SIG-M5 treated with dmso at 0.1 percent for 504 hours (cell line): ENCODE data around the gene IL17B.

Source experiments
- DNase-seq: peaks from one replicate; lab custom pipeline; 2025; ENCODE audit not compliant: unreplicated experiment; lab: John Stamatoyannopoulos, UW

IL17B gene, protein sequence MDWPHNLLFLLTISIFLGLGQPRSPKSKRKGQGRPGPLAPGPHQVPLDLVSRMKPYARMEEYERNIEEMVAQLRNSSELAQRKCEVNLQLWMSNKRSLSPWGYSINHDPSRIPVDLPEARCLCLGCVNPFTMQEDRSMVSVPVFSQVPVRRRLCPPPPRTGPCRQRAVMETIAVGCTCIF

DNA sequence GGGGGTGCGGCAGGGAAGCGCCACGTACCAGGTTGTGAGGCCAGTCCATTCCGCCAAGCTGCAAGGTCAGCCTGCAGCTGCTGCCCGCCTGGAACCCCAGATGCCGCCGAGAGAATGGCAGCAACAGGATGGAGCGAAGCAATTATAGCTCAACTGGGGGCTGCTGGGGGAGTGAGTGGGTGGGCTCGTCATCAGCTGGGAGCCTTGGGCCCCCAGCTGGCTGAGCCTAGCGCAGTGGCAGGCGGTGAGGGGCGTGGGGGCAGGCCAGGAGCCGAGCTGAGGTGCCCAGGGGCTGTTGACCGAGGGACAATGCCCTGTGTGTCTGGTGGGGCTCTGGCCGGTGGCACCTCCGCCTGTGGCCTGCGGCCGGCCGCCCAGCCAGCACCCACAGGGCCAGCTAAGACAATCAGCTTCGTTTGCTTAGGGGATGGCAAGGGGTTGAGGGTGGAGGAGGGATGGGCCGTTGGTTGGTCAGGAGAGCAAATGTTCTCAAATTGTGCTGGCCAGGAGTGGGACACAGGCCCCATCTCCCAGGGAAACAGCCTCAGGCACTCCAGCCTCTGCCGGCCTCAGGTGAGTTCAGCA lies at the start of gene IL17B:
Gene IL17B (minus strand): TSS at position 116 of the 585 bp plus-strand sequence. CDS start 67 bp downstream, at position 49.
- DNase-seq, result no peak

DNA sequence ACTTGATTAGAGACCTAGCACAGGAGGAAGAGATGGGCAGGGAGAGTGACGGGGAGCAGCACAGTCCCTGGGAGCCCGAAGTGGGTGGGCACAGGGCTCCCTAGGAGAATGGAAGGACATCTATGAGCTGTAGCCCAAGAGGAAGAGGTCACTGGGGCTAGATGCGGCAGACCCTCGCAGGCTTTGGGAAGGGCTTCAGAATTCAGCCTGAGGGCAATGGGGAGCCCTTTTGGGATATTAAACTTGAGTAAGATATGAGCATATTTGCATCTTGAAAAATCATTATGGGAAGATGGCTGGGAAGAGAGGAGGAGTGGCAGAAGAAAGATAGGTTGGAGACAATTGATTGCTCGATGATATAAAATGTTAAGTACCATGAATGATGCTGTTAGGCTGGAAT lies 48.9 kb upstream of the IL17B start:
- no peak for DNase-seq

DNA sequence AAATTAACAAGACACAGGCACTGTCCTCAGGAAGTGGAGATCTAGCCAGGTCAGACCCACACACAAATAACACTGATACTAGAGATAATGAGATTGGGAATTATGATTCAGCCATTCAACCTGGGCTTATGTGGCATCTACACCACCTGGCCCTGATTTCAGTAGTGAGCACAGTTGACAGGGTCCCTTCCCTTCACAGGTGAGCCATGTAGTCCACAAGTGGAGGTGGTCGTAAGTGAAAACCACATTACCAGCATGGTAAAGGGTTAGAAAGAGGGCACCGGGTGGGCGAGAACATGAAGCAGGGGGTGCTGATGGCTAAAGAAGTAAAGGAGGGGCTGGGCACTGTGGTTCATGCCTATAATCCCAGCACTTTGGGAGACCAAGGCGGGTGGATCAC lies 48.3 kb upstream of the IL17B start:
- no peak for DNase-seq

DNA sequence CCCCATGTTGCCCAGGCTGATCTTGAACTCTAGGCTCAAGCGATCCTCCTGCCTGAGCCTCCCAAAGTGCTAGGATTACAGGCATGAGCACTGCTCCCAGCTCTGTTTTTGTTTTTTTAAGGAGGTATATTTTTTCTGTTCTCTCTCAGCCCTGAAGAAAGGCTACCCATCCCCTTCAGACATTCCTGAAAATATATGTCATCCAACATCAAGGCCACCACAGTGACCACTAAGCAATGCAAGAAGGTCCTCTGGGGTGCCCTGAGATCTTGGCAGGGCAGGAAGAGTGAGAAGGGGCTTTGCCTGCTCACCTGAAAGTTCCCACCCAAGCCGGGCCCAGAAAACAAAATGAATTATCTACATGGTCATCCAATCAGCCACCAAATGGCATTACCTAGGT lies 47.8 kb upstream of the IL17B start:
- no peak for DNase-seq

DNA sequence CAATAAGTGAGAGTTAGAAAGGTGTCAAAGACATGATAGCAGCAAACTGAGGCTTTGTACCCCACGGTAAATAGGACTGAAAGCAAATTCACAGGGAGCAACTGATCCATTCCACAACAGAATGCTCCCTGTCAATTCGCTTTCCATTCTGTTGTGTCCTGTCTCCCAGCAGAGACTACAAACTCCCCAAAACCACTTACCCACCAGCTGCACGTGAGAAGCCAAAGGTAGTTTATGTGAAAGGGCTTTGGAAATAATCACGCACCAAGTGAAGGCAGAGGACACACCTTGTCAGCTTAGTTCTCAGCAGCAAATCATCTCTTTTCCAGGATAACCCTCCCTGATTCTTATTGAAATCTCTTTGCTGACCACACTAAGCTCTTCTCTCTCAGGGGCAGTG lies 46.6 kb upstream of the IL17B start:
- DNase-seq, result no peak

DNA sequence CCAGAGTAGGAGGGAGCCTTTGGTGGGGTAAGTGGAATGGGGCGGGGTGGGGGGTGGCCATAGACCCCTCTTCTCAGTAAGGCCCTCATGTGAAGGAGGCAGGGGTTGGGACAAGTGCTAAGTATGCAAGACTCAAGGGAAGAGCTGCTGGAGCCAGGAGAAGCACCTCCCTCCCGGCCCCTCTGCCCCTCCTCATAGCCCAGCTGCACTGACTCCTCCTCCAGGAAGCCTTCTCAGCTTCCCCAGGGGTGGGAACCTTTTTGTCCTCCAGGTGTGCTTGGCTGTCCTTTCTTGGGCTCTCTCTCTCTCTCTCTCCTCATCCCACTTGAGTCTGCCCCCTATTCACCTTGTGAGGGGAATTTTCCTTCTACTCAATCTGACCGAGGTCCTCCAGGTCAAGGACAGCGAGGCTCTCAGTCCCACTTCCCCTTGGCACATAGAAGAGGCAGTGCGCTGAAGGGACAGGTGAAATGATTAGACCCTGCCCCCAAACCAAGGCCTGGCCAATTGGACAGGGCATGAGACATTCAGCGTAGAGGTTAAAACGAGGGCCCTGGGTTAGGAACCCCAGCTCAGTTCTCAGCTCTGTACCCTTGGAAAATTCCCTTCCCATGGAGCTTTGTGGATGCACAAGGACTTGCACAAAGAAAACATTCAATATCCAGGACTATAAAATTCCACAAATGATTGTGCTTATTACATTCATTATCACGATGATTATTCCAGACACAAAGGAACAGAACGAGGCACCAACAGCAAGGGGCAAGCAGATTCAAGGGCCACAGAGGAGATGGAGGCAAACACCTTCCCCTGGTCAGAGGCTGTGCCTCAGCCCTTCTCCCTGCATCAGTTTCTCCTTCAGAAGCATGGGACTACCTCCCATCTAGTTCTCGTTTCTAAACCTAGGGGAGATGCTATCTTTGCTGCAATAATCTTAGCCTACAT lies 45.6 kb upstream of the IL17B start:
- DNase-seq, result no peak

DNA sequence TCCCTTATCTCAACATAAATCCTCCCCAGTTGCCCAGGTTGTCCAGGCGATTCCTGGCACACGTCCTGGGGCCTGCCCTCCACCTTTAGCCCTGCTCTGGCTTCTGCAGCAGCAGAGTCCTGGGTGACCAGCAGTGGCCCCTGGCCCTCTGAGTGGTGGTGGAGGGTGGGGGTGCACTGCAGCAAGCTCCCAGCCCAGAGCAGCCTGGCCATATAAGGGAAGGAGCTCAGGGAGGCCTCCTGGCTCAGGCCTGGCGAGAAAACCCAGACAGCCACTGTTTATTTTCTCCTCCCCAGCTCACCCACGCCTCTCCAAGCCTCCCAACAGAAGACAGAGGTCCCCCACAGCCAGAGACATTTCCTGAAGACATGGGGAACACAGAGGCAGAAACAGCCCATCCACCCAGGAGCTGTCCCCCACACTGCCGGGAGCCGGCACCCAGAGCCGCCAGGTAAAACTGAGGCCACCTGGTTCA lies 44.7 kb upstream of the IL17B start:
- no peak for DNase-seq

DNA sequence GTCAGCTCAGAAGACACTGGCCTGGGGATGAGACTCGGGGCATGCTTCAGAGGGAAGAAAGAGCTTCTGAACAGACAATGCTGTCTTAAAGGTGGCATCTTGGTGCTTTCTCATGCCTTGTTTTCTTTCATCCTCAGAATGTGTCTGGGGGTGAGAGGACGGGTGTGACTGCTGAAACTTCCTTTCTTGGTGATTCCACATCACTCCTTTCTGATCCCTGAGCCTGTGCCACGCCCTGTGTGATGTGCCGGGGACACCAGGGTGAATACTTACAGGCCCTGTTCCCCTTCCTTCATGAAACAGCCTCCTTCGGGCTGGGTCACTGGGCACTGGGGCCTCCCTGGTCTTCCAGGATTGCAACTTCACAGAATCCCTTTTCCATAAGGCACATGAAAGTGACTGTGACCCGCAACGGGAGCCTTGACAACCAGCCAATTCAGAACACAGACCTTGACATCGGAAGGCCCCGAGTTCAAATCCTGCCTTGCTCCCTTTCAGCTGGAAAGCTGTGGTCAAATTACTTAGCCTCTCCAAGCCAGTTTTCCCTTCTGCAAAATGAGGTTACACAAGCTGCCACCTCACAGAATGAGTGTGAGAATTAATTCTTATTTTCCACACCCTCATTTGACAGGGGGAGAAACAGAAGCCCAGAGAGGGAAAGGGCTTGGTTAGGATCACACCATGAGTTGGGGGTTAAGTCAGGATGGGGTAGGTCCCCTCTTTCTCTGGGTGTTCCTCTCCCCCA lies 44.1 kb upstream of the IL17B start:
- DNase-seq, result no peak

DNA sequence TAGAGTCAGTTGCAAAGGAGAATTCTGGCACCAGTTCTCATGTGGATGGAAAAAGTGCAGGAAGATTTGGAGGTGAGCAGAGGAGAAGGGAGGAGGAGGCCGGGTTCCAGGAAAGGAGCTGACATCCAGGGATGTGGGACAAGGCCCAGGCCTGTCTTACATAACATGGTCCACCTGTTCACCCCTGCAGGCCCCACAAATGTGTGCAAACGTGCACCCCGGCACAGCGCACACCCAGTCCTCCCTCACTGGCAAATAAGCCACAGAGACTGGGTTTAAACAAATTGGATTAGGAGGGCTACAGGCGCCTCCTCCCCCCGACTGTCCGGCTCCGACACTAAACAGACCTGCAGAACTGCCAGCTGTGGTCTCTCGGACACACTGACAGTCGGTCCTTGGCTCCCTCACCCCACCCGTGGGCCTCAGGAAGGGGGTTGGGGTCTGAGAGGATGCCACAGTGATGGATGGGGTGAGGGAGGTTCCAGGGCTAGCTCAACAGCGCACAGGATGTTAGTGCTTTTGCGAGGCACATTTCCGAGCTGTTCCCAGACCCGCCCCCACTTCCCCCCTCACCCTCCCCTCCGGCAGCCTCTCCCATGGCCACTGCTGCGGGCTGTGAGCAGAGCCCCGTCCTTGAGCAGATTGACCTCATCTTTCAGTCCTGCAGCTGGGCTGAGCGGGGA lies 43.4 kb upstream of the IL17B start:
- DNase-seq, result no peak

DNA sequence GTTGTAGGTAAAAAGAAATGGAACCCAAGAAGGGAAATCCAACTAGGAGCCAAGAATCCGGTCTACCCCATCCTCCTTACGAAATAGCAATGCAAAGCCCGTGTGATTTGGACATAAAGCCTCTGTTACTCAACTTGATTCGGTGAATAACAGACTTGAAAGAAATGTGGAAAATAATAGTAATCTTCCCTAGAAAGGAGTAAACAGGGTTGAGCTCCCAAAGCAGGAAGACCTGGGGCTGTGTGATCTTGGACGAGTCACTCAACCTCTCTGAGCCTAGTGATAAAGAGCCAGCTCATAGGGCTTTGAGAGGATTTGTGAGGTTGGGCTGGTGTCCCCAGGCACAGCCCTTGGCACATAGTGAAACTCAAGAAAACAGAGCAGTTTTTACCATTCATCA lies 42.7 kb upstream of the IL17B start:
- no peak for DNase-seq

DNA sequence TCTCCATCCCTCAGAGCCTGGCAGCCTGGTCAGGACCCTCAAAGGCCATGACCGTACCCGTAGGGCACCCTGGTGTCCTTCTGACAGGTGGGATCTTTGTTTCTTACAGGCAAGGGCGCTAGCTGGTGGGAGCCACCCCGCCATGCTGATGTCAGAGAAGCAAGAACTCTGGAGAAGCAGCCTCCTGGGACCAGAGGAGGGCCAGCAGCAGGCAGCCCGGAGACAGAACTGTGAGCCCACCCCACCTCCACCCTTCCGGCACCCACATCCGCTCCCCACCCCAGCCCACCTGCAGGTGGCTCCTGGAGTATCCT lies 42.2 kb upstream of the IL17B start:
- no peak for DNase-seq

DNA sequence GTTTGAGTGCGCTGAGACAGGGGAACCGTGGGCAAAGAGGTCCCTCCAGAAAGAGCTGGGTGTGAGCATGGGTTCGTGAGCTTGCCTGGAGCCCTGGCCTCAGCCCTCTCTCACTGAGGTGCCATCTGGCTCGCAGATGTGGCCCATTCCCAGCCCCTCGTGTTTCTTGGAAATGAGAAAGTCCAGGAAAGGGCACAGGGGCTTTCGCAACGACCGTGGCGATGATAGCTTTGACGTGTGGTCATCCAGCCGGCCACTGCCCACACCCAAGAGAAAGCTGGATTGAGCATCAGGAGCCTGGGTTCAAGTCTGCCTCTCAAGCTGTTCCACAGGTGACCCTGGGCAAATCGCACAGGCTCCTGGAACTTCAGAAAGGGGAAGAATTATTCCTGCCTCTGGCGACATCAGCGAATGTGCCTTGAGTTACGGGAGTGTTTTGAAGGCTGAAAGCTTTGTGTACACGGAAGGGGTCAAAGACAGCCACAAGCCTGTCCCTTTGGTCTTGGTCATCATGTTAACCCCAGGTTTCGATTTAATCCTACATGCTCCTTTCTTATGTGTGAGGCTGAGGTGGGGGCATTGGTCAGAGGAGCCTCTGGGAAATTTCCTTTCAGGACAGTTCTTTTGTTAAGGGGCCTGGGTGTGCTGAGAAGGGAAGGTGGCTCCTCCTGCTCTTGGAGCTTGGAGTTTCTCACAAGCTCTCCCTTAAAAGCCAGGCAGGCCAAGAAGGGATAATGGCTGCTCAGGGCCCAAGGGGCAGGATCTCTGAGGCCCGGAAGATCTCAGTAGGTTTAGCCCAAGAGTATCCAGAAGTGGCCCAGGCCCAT lies 41.7 kb upstream of the IL17B start:
- DNase-seq, result no peak

DNA sequence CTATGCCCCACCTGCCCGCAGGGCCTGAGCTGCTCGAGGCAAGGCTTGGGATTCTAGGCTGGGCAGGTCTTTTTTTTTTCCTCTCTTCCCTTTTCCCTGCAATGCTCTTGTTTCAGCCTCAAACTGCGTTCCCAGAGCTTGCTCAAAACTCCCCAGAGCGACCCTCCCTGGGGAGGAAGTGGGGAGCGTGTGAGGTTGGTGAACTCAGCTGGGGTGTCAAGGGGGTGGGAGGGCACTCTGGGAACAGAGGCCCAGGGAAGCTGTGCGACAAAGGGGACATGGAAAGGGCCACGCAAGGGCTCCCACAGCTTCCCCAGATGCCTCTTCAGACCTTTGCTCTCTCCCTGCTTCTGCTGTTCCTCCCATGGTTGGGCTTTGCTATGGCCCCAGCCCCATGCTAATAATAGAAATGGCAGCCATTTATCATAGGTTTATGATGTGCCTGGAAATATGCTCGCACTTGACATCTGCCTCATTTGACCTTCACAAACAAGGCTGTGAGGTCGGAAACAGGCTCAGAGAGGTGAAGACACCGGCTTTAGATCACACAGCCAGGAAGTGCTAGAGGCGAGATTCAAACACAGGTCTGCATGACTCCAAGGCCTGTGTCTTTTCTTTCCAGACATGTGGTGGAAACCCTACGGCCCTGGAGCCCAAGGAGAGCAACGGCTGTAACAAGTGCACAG lies 40.9 kb upstream of the IL17B start:
- no peak for DNase-seq

DNA sequence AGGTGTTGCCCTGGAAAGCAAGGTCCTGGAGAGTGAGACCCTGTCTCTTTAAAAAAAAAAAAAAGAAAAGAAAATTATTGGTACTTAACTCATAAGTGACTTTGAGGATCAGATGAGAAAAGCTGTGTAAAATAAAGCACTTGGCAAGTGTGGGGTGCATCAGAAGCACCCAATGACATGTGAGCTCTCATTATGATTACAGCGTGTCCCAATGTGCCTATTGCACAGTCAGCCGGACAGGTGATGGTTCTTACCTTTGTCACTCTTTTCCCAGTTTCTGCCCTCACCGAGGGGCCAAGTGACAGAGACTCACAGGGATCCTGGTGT lies 40.4 kb upstream of the IL17B start:
- DNase-seq, result no peak

DNA sequence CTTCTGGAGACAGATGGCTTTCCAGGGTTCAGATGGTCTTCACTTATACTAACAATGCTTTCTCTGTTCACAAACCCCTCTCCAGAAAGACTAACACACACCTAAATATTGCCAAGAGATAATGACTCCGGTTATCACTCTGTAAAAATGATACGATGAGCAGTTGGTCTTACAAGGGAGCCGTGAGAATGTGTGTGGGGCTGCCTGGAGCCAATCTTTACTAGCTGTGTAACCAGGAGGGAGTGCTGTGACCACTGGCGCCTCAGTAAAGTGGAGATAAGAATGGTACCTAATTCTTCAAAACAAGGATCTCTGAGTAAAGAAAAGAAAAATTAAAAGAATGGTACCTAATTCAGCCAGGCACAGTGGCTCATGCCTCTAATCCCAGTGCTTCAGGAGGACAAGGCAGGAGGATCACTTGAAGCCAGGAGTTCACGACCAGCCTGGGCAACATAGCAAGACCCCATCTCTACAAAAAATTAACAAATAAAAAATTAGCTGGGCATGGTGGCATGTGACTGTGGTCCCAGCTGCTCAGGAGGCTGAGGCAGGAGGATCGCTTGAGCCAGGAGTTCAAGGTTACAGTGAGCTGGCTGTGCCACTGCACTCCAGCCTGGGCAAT lies 39.9 kb upstream of the IL17B start:
- no peak for DNase-seq

DNA sequence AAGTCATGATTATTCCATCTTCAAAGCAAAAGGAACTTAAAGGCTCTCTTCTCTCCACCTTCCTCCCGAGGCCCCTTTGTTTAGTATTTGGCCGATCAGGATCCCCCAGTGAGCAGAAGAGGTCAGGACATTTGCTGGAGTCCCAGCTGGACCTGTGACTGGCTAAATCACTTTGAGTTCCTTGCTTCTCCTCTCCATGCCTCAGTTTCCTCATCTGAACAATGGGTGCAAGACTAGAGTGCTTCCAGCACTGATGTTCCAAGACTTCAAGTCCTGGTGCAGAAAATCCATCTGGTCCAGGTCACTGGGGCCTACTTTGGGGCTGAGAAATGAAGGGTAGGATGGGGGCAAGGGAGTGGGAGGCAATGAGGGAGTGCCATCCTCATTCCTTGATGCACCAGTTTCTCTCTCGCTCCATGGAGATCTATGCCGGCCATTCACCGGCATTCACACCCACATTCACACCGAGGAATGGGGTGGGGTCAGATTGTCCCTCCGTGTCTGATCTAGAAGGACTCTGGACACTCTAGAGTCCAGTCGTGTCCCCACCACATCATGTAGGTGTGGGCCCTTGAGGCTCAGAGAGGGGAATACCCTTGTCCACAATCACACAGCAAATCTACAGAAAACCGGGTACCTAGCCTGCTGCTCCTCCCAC lies 38.7 kb upstream of the IL17B start:
- DNase-seq, result no peak

DNA sequence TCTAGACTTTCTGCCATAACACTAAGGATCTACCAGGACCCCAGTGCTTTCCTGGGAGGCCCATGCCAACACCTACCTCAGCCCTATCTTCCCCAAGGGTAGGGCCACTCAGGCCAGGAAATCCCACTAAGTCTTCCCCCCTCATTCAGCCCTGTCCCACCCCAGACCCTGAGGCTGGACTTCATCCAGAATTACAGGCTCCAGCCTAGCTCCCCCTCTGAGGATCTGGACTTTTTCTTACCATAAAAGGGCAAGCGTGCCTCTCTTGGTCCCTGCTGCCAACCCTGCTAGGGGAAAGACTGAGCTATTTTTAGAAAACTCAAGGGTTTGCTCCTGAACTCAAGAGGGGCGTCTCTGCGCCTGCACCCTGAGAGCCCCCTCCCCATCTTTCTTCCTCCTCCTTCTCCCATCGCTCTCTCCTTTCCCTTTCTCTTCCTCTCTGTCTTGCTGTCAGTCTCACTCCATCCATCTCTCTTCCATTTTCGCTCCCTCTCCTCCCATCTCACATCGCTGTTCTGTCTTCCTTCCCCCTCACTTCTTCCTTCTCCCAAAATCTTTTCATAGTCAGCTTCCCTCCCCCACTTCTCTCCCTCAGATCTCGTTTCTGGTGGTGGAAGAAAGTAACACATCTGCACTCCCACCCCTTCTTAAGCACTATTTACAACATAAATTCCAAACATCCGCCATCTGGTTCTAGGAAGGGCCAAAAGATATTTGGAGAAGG lies 38.1 kb upstream of the IL17B start:
- no peak for DNase-seq
